PFSK-1 (cell line): ENCODE data around the gene TAS2R39.

Experiments used
- POLR2AphosphoS5 ChIP-seq: IDR thresholded peaks from 2 replicates; pipeline ENCODE4 v1.6.1; 2012; ENCODE audit warnings: low read depth, mild to moderate bottlenecking, control low read depth, low read length, moderate library complexity
- SIN3A ChIP-seq: IDR thresholded peaks from 2 replicates; pipeline ENCODE4 v1.6.1; 2012; ENCODE audit warnings: mild to moderate bottlenecking, low read length, moderate library complexity, borderline replicate concordance; ENCODE audit not compliant: insufficient read depth
- TAF1 ChIP-seq: IDR thresholded peaks from 2 replicates; pipeline ENCODE4 v1.6.1; 2012; ENCODE audit warnings: low read length, control low read depth, borderline replicate concordance; ENCODE audit not compliant: insufficient read depth

DNA sequence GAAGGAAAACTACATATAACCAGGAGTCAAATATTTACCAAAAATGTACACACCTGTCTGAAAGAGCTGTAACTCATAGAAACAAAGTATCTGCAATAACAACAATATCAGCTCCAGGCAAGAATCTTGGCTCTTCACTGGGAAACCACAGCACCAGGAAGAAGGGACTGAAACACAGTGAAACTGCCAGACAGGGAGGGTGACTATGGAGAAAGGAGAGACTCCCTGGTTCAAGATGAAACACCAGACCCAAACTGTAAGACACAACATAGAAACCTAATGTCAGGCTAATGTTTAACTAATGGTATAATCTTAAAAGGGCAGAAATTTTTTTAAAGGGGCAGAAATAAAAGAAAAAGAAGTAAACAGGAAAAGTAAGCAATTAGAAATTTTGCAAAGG is 11.5 kb upstream of the TAS2R39 start:
- TF ChIP-seq TAF1: no peak
- no peak for TF ChIP-seq POLR2AphosphoS5
- TF ChIP-seq SIN3A: no peak
